NT2/D1 (cell line): ENCODE results near the gene HOMEZ.

Experiments used
- YY1 ChIP-seq: IDR thresholded peaks from 2 replicates; pipeline ENCODE4 v1.6.1; 2011; ENCODE audit not compliant: insufficient read length, insufficient read depth
- ZNF274 ChIP-seq: IDR thresholded peaks from 2 replicates; pipeline ENCODE4 v1.6.1; 2011; ENCODE audit warnings: mild to moderate bottlenecking, low read depth, low read length

DNA sequence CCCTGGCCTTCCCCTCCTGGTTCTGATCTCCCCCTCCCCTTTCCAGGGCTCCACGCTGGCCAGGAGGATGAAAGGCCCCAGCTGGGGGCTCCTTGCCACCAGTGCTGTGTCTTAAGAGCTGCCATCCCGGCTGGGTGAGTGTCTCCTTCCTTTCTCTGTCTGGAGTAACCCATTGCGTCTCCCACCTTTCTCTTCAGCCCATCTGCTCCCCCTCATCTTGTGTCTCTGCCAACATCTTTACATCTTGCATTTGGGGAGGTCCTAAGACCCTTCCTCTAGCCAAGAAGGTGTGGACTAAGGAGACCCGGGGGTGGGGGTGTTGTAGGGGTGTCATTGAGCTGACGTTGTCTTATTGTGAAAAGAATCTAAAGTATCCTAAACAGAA, 21.2 kb upstream of the HOMEZ start:
- TF ChIP-seq ZNF274 (no peak), YY1 (no peak)
